ENCODE results near the gene PEX26. TPM values are rescaled to one million over a fixed set of nuclear protein-coding genes. Genes with fewer than 3 reads are reported as not detected.

PEX26 gene
- total RNA-seq, 4 donors from 2014 or later: 31.7 to 47.3 (median 39.1) TPM

- H3K4me1 ChIP-seq: peaks cover 20% of the 10 kb centered on the region
- no peak overlapping the region for H3K4me3 ChIP-seq
- H3K36me3 ChIP-seq: no peaks in the 10 kb centered on the region
- TF ChIP-seq POLR2AphosphoS5 (IDR thresholded peaks at IDR 0.05): no peak
- no peak for TF ChIP-seq POLR2A (IDR thresholded peaks at IDR 0.05)
- no peak for TF ChIP-seq EP300 (IDR thresholded peaks at IDR 0.05)
- TF ChIP-seq, protein P1, sequence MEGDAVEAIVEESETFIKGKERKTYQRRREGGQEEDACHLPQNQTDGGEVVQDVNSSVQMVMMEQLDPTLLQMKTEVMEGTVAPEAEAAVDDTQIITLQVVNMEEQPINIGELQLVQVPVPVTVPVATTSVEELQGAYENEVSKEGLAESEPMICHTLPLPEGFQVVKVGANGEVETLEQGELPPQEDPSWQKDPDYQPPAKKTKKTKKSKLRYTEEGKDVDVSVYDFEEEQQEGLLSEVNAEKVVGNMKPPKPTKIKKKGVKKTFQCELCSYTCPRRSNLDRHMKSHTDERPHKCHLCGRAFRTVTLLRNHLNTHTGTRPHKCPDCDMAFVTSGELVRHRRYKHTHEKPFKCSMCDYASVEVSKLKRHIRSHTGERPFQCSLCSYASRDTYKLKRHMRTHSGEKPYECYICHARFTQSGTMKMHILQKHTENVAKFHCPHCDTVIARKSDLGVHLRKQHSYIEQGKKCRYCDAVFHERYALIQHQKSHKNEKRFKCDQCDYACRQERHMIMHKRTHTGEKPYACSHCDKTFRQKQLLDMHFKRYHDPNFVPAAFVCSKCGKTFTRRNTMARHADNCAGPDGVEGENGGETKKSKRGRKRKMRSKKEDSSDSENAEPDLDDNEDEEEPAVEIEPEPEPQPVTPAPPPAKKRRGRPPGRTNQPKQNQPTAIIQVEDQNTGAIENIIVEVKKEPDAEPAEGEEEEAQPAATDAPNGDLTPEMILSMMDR (IDR thresholded peaks at IDR 0.05): no peak
- H3K27ac ChIP-seq: no peak overlapping the region
- no peak for DNase-seq (ENCODE audit: low spot score in 2 of 2)
- H3K27me3 ChIP-seq: no peaks in the 10 kb centered on the region
- no peaks in the 10 kb centered on the region for H3K9me3 ChIP-seq
- 92% methylated on average over 8 of the region's 8 CpGs for WGBS
These were observed 17.5 kb downstream of the PEX26 start for GRCh38 chr22:18095101-18095805.

- peaks cover 9% of the 10 kb centered on the region for H3K4me1 ChIP-seq
These were observed 19.0 kb downstream of the PEX26 start for GRCh38 chr22:18096823-18097222.

GRCh38 chr22:18100781-18101180 lies 23.0 kb downstream of the PEX26 start:
- Histone ChIP-seq H3K4me3 (no peak overlapping the region), H3K4me1 (no peaks in the 10 kb centered on the region), H3K27ac (no peak overlapping the region), H3K27me3 (no peaks in the 10 kb centered on the region), H3K9me3 (no peaks in the 10 kb centered on the region), H3K36me3 (no peaks in the 10 kb centered on the region)
- no peak for TF ChIP-seq POLR2AphosphoS5 (IDR thresholded peaks at IDR 0.05)
- TF ChIP-seq EP300 (IDR thresholded peaks at IDR 0.05): no peak
- DNase-seq (ENCODE audit: low spot score in 2 of 2): no peak
- WGBS: 93% methylated on average over 3 of the region's 3 CpGs

More at GRCh38 chr22:18096823-18097222, 19.0 kb downstream of the PEX26 start:
- Histone ChIP-seq H3K27ac (no peak overlapping the region), H3K27me3 (no peaks in the 10 kb centered on the region), H3K4me3 (no peak overlapping the region), H3K9me3 (no peaks in the 10 kb centered on the region), H3K36me3 (no peaks in the 10 kb centered on the region)
- 58% methylated on average over 3 of the region's 3 CpGs for WGBS
- TF ChIP-seq POLR2A (IDR thresholded peaks at IDR 0.05): no peak
- no peak for TF ChIP-seq POLR2AphosphoS5 (IDR thresholded peaks at IDR 0.05)
- TF ChIP-seq, protein P1 (IDR thresholded peaks at IDR 0.05): no peak
- TF ChIP-seq EP300 (IDR thresholded peaks at IDR 0.05): no peak
- no peak for DNase-seq (ENCODE audit: low spot score in 2 of 2)

- WGBS: 91% methylated on average over 4 of the region's 4 CpGs
- Histone ChIP-seq H3K4me1 (no peaks in the 10 kb centered on the region), H3K4me3 (no peak overlapping the region)
These were observed 23.7 kb downstream of the PEX26 start for GRCh38 chr22:18101536-18101935.

DNA sequence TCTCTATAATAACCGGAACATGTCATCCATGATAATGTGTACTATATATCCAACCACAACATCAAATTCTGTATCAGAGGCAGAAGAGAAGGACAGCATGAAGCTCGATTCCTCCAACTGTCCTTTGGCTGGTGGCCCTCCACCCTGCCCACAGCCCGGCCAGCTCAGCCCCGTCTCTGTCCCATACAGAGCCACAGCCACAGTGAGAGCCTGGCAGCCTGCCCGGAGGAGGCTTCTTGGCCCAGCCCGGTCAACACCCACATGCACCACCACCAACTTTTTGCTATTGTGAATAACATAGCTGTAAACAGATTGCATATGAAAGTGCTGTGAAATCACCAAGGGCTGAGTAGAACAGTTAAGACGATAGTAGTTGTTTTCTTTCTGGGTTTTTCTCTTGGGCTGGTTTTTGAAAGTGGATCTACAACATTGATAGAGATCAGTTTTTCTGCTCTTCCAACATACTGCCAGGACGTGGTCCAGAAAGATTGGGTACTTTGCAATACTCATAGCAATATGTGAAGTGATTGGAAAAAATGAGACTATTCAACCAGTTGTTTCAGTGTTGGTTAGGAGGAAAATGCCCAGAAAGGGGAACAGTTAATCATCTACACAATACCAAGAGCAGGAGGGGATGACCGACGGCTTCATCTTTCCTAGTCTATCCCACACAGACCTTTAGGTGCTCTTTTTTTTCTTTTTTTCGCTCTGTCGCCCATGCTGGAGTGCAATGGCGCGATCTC lies 25.9 kb downstream of the PEX26 start:
- DNase-seq (ENCODE audit: low spot score in 2 of 2): no peak
- H3K36me3 ChIP-seq: no peaks in the 10 kb centered on the region
- H3K27me3 ChIP-seq: no peaks in the 10 kb centered on the region
- no peak overlapping the region for H3K4me3 ChIP-seq
- H3K4me1 ChIP-seq: no peaks in the 10 kb centered on the region
- TF ChIP-seq, protein P1 (IDR thresholded peaks at IDR 0.05): no peak
- TF ChIP-seq EP300 (IDR thresholded peaks at IDR 0.05): no peak
- no peak for TF ChIP-seq POLR2A (IDR thresholded peaks at IDR 0.05)
- TF ChIP-seq POLR2AphosphoS5 (IDR thresholded peaks at IDR 0.05): no peak
- no peak overlapping the region for H3K27ac ChIP-seq
- WGBS: 92% methylated on average over 14 of the region's 14 CpGs
- no peaks in the 10 kb centered on the region for H3K9me3 ChIP-seq

More at GRCh38 chr22:18101536-18101935, 23.7 kb downstream of the PEX26 start:
- Histone ChIP-seq H3K36me3 (no peaks in the 10 kb centered on the region), H3K27ac (no peak overlapping the region), H3K9me3 (no peaks in the 10 kb centered on the region), H3K27me3 (no peaks in the 10 kb centered on the region)
- TF ChIP-seq, protein P1 (IDR thresholded peaks at IDR 0.05): no peak
- TF ChIP-seq POLR2A (IDR thresholded peaks at IDR 0.05): no peak
- no peak for TF ChIP-seq POLR2AphosphoS5 (IDR thresholded peaks at IDR 0.05)
- DNase-seq (ENCODE audit: low spot score in 2 of 2): no peak
